Heart left ventricle (tissue), 13 donors: Measurements from ENCODE around the gene IL2RA.

ENCODE experiments used
- CTCF ChIP-seq, 12 donors: fragments of 200-600 bp; sonication (generic) in 4 of 12; IDR thresholded peaks; one replicate each; pipeline versions ENCODE4 v1.5.0 to v1.8.0; 2018 to 2022; ENCODE audit warnings: antibody characterized with exemption in 12 of 12, mild to moderate bottlenecking in 5 of 12
- POLR2A ChIP-seq, 2 donors: fragments of 450-650 bp; IDR thresholded peaks; one replicate each; pipeline ENCODE4 v1.6.1; 2017; ENCODE audit warnings: antibody characterized with exemption in 2 of 2, mild to moderate bottlenecking in 2 of 2, moderate library complexity in 2 of 2
- donor health status: ischemic (EF 13 %, LVEDD 7.1; RV severe dilation, severe dysfunction).
- donor health status: DM: no; HTN: yes; CAD: no.
- donor health status: DM: no; HTN: no; CAD: no.
- donor health status: ischemic (EF 25% LVEDD 6.9; RV normal size, moderate dysfunction).
- donor health status: ischemic (EF 25% LVEDD 5.7; RV mildly dilated, moderate dysfunction).
- donor health status: ischemic (EF 35%, LVEDD 5.7; RV mildly dilated, moderate dysfunction).
- donor health status: nonischemic (EF 11% LVEDD 7.7; RV severe dilation, severe dysfunction).
- donor health status: DM: yes; HTN: yes; CAD: no.
- donor health status: PGD.
- donor health status: ischemic (EF 29% LVEDD 5.4; RV normal size, mild dysfunction).
- donor health status: nonischemic (EF 23%, LVEDD 6.1; RV moderate dilation, normal function).

GRCh38 chr10:5970527-5970926 is 91.6 kb downstream of the IL2RA start:
- TF ChIP-seq CTCF (IDR thresholded peaks at IDR 0.05) (no peak), POLR2A (IDR thresholded peaks at IDR 0.05) (no peak)
